HG02884 (cell line): ENCODE results near the gene TMEM33.
A peak's percentile ranks its signal among the peaks of the same experiment; 100 is the strongest.
"Not testable (repeated sequence)": the region's sequence is repeated elsewhere in the genome, so short reads cannot be mapped to it uniquely, and the experiment has no call there.

Source experiments
- ATAC-seq: cut with Tn5 transposase; IDR thresholded peaks from one replicate; pipeline ENCODE4 v1.9.1; 2021; ENCODE audit warnings: mild to moderate bottlenecking, moderate library complexity; ENCODE audit not compliant: unreplicated experiment

The TMEM33 gene, protein sequence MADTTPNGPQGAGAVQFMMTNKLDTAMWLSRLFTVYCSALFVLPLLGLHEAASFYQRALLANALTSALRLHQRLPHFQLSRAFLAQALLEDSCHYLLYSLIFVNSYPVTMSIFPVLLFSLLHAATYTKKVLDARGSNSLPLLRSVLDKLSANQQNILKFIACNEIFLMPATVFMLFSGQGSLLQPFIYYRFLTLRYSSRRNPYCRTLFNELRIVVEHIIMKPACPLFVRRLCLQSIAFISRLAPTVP

DNA sequence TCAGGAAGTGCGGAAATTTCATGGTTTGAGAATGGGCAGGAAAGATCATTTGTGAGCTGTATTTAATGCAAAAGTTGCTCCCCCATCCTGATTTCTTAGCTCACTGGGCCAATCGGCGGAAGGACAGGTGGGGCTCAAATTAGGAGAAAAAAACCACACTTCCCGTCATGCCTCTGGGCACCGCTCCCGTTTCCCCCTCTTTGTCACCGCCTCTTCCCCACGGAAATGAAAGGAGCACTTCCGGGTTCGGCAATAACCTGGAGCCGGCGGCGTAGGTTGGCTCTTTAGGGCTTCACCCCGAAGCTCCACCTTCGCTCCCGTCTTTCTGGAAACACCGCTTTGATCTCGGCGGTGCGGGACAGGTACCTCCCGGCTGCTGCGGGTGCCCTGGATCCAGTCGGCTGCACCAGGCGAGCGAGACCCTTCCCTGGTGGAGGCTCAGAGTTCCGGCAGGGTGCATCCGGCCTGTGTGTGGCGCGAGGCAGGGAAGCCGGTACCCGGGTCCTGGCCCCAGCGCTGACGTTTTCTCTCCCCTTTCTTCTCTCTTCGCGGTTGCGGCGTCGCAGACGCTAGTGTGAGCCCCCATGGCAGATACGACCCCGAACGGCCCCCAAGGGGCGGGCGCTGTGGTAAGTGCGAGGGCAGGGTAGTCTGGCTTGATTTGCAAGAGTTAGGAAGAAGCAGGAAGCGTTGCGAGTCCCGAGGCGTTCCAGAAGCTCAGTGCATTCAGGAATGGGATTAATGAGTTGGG lies at the start of gene TMEM33:
TMEM33 (plus strand) TSS at position 529 of the 751 bp plus-strand sequence; CDS start at position 585, 56 bp downstream.
- ATAC-seq, result peak; percentile 91

DNA sequence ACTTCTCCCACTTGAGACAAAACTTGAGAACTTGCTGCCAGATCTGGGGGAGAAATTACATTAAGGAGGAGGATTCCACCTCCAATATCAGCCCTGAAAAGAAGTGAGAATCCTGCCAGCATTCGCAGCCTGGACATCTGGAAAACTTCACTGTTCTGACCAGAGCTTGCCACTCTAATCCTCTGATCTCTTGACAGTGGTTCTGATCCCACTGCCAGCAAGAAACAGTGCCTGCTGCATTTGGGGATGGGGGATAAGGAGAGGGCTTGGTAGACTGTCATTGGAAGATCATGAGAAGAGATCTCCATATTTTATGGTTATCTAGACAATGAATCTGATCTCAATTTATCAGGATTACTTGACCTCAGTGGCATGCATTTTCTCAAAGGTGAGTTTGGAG lies 49.8 kb upstream of the TMEM33 start:
- ATAC-seq, result no peak

DNA sequence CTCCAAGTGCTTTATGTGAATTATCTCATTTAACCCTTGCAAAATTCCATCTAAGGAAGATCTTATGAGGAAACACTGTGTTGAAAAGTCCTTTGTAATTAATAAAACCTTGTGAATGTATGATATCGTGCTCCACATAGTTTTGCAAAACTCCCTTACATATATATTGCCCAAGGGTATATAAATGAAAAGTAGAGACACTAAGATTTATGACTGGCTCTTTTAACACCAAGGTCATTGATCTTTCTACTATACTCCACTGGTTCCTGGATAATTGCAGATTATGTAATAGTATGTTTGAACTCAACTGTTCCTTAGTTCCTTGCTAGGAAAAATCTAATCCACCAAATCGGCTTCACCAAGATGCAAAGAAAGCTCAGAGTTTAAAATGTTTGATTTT lies 48.0 kb upstream of the TMEM33 start:
- ATAC-seq, result no peak

DNA sequence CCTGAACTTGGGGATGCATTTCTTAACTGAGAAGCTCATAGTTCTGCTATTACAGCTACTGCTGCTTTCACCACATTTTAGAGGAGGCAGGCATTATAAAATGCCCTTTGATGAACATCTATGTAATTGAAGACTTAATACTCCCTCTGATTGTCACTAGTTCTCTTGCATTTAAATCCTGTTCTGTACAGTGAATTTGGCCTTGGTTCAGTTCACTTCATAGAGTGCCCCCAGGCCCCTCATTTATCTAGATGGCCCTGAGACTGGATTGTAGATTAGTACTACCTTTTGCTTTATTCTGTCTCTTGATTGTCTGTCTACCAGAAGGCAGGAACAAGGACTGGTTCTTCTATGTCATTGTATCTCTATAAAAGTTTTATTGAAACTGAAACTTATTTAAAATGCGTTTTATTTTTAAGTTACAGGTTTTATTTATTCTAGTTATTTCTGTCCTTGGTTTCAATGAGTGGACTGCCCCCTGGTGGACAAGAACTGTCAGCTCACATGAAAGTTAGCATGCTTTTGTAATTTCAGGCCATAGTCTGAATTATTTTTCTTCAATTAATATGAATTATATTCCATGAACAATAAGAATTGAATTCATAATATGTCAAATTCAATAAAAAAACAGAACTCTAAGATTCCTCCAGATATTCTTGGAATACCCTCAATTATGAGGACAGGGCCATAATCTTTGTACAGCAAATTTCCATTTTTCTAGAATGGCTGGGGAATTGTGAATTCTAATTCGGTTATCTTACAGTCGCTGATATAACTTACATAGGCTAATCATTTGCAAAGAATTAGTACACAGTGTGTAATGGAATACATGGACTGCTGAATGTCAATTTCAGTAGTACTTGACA lies 47.2 kb upstream of the TMEM33 start:
- ATAC-seq, result no peak

DNA sequence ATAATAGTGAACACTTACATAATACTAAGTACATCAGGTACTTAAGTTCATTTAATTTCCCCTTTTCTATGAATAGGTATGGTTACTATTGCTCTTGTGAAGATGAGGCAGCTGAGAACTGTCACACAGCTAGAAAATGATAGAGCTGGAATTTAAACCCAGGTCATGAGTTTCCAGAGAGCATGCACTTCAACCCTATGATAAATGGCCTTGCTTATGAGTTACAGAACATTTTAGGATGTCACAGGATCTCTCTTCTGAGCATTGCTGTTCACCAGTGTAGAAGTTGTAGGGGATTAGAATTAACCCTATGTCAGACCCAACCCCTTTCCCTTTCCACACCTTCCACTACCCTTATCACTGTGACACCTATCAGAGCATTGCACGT lies 46.5 kb upstream of the TMEM33 start:
- no peak for ATAC-seq

DNA sequence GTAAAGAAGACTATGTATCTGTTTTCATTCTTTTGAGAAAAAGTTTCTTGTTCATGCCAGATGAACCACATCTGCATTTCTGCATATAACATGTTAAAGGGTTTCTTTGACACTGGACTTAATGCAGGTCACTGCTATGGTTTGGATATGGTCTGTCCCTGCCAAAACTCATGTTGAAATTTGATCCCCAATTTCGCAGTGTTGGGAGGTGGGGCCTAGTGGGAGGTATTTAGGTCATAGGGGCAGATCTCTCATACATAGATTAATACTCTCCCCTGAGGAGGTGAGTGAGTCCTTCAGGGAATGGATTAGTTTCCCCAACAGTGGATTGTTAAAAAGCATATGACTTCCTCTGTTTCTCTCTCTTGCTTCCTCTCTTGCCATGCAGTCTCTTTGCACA lies 45.9 kb upstream of the TMEM33 start:
- no peak for ATAC-seq

DNA sequence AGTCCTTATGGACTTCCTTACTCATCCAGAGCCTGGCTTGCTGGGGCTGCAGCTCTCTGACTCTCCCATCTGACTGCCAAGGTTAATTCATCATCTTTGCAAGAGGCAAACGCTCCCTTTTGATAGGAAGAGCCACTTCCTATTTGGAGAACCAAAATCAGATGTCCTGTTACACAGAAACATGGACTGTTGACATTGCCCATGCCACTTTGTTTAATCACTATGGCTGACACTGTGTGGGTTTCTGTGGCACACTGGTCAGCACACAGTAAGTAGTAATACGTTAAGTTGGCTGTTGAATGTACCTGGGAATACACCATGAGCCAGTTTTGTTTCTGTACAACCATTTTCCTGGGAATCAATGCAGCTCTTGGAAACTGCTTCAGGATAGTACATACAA lies 45.1 kb upstream of the TMEM33 start:
- no peak for ATAC-seq

DNA sequence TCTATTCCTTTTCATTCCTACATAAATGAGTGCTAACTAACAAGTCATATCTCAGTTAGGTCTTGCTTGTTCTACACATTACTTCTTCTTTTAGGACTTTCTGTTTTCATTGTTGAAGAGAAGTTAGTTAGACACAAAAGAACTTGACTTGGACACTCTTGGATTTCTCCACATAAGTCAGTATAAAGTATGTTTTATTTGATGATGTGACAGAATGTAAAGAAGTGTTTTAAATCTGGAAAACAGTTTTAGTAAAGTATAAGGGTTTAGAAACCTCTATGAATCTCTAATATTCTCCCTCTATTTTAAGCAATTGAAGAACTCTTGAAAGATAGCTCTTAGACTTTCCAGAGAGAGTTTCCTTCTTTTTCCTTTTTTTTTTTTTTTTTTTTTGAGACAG lies 38.6 kb upstream of the TMEM33 start:
- ATAC-seq, result no peak

DNA sequence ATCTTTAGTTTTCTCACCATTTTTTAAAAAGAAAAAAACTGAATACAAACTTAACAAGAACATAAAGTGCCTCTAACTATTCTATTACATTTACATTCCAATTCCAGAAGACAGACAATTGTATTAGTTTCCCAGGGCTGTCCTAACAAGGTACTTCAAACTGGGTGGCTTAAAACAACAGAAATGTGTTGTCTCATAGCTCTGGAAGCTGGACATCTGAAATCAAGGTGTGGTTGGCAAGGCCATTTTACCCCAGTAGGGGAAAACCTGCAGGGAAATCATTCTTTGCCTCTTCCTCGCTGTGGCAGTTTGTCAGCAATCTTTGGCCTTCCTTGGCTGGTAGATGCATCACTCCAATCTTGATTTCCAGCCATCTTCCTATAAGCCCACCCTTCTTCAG lies 37.5 kb upstream of the TMEM33 start:
- ATAC-seq, result no peak

DNA sequence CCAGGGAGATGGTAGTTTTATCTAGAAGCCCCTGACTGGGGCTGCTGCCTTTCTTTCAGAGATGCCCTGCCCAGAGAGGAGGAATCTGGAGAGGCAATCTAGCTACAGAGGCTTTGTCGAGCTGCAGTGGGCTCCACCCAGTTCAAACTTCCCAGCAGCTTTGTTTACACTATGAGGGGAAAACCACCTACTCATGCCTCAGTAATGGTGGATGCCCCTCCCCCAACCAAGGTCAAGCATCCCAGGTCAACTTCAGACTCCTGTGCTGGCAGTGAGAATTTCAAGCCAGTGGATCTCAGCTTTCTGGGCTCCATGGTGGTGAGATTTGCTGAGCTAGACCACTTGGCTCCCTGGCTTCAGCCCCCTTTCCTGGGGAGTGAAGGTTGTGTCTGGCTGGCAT lies 26.1 kb upstream of the TMEM33 start:
- ATAC-seq, result not testable (repeated sequence)

DNA sequence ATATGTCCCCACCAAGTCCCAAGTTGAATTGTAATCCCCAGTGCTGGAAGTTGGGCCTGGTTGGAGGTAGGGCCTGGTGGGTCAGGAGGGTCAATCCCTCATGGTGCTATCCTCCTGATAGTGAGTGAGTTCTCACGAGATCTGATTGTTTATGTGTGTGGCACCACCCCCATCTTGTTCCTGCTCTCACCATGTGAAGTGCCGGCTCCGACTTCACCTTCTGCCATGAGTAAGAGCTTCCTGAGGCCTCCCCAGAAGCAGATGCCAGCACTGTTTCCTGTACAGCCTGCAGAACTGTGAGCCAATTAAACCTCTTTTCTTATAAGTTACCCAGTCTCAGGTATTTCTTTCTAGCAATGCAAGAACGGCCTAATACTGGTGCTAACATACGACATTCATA lies 22.7 kb upstream of the TMEM33 start:
- ATAC-seq, result no peak

DNA sequence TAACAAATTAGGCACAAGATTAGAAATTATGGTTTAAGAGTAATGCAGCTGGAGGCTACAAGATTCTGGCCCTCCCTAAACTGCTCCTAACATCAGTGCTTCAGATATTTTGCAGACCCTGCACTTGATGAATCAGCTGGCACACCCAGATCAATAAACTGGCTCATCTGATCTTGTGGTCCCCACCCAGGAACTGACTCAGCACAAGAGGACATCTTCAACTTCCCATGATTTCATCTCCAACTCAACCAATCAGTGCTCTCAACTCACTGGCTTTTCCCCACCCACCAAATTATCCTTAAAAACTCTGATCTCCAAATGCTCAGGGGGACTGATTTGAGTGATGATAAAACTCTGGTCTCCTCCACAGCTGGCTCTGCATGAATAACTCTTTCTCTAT lies 21.7 kb upstream of the TMEM33 start:
- ATAC-seq, result no peak

DNA sequence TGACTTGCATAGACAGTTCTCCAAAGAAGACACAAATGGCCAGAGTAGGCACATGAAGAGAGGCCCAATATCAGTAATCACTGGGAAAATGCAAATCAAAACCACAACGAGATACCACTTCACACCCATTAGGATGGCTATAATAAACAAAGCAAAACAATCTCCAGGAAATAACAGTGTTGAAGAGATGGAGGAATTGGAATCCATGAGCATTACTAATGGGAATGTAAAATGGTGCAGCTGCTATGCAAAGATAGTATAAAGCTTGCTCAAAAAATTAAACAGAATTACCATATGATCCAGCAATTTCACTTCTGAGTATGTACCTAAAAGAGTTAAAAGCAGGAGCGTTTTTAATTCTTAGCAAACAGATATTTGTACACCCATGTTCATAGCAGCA lies 17.0 kb upstream of the TMEM33 start:
- ATAC-seq, result no peak

DNA sequence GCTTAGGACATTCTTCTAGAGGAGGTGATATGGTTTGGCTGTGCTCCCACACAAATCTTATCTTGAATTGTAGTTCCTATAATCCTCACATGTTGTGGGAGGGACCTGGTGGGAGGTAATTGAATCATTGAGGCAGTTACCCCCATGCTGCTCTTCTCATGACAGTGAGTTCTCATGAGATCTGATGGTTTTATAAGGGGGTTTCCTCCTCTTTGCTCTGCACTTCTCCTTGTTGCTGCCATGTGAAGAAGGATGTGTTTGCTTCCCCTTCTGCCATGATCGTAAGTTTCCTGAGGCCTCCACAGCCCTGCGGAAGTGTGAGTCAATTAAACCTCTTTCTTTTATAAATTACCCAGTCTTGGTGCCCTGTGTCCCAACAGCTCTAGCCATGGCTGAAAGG lies 14.8 kb upstream of the TMEM33 start:
- not testable (repeated sequence) for ATAC-seq

DNA sequence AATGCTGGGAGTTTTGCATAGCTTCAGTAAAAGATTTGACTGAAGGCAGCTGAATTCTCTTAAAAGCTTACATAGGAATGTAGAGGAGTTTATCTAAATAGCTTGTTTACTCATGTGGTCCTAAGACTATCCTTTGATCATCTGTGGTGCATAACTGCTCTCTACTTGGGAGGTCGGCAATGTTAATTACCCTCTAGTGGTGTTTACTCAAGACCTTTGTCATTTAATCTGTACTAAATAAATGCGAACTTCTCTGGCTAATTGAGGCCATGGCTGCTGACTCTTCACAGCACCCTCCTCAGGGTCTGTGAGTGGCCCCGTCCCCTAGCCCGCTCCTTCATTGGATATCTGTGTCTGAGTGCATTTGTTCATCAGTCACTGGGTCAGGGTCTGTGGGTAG lies 13.8 kb upstream of the TMEM33 start:
- no peak for ATAC-seq

DNA sequence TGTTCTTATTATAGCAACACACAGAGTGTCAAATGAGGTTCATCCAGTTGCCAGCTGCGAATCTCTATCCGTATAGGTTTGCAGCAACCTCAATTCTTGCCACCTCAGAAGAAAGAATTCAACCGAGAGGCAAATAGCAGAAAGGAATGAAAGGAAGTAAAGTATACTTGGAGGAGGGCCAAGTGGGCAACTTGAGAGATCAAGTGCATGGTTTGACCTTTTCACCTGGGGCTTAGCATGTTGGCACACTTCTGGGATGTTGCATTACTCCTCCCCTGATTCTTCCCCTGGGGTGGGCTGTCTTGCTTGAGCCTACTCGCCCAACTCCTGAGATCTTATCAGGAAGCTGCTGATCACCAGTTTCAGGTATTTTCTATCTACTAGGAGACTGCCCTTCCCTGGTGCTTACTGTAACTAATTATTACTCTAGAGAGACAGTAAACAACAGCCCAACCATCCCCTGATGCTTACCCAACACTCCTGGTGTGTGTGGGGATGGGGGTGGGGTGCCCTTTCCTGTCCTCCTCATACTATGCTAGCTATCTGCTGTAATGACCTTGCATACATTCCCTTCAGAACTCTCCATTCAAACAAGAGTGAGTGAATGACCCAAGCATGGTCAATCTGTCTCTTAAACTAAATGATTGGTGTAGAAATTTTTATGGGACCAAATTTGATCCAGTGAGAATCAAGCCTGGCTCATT lies 7.3 kb upstream of the TMEM33 start:
- no peak for ATAC-seq

DNA sequence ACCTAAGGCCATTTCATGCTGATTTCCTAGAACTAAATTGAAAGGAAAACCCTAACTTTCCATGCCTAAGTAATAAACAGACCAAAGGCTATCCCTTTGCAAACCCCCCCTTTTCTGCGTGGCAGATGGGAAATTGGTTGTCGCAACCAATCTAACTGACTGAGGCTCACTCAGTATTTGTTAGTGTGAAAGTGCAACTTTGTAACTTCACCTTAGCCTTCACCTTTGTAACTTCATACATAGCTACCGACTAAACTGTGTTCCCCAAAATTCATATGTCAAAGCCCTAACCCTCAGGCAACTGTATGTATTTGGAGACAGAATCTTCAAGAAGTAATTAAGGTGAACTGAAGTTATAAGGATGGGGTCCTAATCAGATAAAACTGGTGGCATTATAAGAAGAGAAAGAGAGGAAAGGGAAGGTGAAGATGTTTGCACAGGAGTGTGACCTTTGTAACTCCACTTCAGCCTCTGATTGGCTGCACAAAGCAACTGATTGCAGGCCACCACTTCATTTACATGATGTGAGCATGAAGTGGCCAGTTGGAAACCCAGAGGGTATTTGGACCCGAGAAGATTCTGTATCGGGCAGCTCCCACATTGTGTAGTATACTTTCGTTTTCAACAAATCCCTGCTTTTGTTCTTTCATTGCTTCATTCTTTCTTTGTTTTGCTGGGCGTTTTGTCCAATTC lies 4.9 kb upstream of the TMEM33 start:
- ATAC-seq, result no peak

DNA sequence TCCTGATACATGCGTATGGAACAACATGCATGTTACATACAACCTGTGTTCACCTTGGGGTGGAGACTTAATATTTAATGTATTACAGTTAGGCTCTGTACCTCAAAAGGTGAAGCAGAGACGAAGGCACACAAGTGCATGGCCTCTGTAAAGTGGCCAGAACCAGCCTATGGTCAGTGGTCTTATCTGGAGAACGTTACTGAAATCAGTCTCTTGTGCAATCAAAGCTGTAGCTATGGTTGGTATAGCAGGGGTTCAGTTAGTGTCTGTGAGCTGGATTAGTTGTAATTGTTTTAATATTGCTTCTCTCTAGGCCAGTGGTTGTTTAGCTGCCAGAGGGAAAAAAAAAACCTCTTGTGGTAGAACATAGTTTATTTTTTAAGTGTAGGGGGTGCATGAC lies 2.2 kb upstream of the TMEM33 start:
- ATAC-seq, result no peak

DNA sequence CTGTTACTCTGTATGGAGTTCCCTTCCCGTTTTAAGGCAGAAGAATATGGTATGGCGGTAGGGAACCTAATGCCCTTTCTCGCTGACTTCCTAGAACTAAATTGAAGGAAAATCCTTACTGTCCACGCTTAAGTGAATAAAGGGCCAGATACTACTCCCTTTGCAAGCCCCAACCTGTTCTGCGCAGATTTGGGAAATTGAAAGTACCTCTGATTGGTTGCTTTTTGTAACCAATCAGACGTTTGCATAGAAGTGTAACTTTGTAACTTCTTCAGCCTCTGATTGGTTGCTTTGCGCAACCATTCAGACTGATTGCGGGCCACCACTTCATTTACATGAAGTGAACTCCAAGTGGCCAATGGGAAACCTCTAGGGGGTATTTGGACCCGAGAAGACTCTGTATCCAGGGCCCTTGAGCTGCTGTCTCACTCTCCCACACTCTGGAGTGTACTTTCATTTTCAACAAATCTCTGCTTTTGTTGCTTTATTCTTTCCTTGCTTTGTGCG lies 1.2 kb upstream of the TMEM33 start:
- no peak for ATAC-seq

DNA sequence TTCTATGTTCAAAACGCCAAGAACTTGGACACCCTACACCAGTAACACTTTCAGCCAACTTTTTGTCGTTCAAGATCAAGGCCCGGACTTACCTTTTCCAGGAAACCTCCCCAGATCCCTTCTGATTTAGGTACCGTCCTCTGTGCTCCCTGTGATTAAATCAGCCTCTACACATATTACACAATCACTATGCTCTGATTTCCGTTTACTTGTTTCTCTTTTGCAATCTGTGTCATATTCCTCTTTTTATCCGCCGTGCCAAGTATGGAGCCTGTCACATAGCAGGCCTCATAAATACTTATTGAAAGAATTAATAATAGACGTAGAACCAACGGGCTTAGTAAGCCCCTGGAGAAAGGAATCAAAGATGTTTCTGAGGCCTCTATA lies 722 bp upstream of the TMEM33 start:
- no peak for ATAC-seq
